ENCODE data around the gene FAAP24.
"Not testable (repeated sequence)": the region's sequence is repeated elsewhere in the genome, so short reads cannot be mapped to it uniquely, and the experiment has no call there.

Gene FAAP24

DNA sequence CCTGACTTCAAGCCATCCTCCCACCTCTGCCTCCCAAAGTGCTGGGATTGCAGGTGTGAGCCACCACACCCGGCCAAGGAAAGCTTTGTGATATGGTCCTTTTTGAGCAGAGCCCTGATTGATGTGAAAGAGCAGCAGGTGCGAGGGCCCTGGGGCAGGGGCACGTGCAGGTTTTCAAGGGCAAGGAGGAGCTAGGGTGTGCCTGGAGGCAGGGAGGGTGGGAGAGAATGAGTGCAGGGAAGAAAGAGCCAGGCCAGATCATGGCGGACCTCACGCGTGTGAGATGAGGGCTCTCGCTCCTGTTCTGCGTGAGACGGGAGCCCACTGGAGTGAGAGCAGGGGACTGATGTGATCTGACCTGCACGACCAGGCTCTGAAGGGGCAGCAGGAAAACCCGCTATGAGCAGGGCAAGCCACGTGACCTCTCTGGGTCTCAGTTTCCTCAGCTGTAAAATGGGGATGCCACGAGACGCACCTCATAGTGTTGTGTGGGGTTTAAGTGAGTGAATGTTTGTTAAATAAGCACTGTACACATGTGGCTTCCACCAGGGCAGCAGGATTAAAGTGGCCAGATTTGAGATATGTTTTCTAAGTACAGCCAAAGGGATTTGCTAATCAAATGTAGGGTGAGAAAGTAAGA is 25.8 kb downstream of the FAAP24 start:
- in situ Hi-C loops (cut with HindIII; ENCODE audit: low sequenced_read_pairs): no loop called here

DNA sequence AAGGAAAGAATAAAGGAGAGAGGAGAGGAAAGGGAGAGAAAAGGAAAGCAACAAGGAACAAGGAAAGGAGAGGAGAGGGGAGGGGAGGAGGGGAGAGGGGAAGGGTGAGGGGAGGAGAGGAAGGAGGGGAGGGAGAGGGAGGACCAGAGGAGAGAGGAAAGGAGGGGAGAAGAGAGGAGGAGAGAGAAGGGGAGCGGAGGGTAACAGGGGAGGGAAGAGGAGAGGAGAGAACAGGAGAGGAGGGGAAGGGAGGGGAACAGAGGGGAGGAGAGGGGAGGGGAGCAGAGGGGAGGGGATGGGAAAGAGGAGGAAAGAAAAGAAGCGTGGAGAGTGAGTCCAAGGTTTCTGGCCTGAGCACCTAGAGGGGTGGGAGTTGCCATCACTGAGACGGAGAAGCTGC is 26.7 kb downstream of the FAAP24 start:
- in situ Hi-C loops (cut with HindIII; ENCODE audit: low sequenced_read_pairs): no loop called here

DNA sequence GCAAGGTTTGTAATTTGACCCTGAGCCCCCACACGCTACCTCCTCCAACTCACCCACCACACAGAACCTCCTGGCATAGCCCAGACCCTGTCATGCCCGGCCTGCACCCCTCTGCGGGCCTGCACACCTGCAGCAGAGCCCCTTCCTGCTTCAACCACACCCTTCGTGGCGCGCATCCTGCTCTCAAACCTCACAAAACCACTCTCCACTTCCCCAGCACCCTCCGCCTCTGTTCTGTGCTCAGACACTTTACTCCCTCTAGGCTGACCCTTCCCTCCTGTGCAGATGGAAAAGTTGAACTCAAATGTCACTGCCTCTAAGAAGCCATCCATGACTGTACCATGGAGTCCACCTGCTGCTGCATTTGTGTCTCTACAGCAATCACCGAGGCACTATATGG is 28.5 kb downstream of the FAAP24 start:
- in situ Hi-C loops (cut with HindIII; ENCODE audit: low sequenced_read_pairs): no loop called here

DNA sequence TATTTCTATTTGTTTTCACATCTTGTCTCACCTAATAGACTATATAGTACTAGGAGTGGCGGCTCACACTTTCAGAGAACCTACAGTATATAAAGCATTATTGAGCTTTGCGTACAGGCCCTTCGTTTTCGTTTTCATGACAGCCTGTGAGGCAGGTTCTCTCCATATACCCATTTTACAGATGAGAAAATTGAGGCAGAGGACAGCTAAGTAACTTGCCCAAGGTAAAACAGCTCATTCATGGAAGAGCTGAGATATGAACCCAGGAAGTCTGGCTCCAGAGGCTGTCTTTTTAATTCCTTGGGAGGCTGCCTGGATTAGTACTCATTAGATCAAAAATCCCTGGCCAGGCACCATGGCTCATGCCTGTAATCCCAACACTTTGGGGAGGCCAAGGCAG is 28.9 kb downstream of the FAAP24 start:
- in situ Hi-C loops (cut with HindIII; ENCODE audit: low sequenced_read_pairs): no loop called here

DNA sequence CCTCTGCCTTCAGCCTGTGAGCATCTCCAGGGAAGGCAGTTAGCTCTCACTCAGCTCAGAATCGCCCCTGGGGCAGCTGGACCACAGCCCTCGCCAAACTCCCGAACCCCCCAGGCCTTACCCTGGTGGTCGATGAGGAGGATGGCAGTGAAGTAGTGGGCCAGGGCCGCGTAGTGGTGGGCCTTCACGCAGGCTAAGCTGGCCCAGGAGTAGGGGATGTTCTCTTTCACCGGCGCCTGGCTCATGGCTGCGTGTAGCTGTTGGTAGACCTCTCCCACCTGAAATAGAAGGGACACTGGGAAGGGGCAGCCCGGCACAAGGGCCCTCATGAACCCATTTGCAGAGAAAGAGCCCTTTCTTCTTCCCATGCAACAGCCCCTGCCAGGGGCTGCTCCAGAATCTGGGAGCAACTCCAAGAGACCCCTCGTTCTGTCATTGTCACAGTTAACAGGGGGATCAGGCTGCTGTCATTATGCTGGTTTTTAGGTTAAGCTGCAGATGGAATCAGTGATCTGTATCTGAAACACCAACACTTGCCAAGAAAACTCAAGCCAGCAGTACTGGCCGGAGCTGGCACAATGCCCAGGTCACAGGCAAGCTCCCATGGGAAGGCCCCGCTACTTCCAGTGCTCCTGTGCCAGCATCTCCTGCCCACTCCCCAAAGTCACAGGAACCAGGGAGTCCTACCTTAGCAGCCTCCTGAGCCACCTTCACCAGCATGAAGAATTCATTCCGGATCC is 30.3 kb downstream of the FAAP24 start:
- in situ Hi-C loops (cut with HindIII; ENCODE audit: low sequenced_read_pairs): not testable (repeated sequence)

DNA sequence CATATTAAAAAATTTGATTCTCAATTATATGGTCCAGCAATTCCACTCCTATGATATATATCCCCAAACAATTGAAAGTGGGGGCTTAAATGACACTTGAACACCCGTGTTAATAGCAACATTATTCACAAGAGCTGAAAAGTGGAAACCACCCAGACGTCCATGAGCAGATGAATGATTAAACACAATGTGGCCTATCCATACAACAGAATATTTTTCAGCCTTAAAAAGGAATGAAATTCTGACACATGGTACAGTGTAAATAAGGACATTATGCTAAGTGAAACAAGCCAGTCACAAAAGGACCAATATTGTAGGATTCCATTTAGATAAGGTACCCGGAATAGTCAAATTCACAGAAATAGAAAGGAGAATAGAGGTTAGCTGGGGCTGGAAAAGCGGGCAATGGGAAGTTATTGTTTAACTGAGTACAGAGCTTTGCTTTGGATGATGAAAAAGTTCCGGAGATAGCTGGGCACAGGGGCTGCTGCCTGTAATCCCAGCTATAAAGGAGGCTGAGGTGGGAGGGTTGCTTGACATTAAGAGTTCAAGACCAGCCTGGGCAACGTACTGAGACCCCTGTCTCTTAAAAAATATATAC is 31.5 kb downstream of the FAAP24 start:
- in situ Hi-C loops (cut with HindIII; ENCODE audit: low sequenced_read_pairs): not testable (repeated sequence)

DNA sequence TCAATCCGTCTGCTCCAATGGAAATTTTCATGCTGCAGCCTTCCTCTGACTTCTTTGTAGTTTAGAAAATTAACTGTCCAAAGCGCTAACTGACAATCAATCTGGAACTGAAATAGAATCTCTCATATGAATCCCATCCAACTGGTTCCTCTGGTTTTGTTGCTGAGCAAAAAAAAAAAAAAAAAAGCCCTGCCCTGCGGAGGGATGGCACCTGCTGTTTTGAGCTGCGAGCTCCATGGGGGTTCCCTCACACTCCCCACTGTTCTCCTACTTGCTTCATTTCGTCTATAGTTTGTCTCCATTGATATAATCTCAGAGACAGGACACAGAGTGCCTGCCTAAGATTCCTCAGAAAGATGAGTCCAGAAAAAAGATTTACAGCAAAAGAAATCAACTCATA is 33.4 kb downstream of the FAAP24 start:
- in situ Hi-C loops (cut with HindIII; ENCODE audit: low sequenced_read_pairs): no loop called here

DNA sequence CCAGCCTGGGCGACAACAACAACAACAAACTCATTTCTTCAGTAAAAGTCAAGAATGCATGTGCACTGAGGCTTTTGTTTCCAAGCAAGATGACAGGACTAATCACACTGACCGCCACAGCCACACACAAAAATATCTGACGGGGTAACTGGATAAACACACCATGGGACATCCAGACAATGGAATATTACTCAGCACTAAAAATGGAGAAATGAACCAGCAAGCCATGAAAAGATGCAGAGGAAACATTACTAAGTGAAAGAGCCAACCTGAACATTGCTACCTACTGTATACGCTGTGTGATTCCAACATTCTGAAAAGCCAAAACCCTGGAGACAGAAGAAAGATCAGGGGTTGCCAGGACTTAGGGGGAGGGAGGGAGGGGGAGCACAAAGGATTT is 36.7 kb downstream of the FAAP24 start:
- in situ Hi-C loops (cut with HindIII; ENCODE audit: low sequenced_read_pairs): no loop called here

DNA sequence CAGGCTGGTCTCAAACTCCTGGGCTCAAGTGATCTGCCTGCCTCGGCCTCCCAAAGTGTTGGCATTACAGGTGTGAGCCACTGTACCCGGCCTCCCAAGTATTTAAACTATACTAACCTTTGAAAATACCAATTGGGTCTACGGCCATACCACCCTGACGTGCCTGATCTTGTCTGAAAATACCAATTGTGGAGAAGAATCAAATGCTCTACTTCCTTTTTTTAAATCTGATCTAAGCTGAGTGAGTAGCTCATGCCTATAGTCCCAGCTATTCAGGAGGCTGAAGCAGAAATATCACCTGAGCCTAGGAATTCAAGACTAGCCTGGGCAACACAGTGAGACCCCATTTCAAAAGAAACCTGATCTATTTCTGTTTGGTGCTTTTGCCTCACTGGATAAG is 38.8 kb downstream of the FAAP24 start:
- in situ Hi-C loops (cut with HindIII; ENCODE audit: low sequenced_read_pairs): not testable (repeated sequence)

DNA sequence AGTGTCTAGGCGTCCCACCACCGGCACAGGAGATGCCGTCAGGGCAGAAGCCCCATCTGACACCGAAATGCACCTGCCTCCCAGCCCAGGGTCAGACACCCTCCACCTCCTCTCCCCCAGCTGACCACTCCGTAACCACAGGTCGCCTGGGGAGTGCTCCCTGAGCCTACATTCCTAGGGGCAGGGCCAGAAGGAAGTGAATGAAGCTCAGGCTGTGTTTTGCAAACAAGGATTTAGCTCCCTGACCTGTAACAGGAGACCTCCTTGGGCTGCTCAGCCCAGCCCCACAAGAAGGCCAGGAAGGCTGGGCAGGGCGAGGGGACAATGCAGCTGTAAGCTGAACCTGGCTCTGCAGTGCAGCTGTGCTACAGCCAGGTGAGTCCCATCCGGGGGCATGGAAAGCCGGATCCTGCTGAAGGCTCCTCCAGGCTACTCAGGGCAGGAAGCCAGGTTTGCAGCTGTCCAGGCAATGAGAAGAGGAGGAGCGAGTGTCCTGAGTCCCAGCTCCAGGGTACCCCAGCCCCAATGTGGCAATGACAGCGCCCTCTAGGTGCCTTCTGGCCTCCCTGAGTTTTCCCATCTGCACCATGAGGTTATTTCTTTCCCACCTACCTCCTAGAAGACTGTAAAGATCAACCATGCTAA is 50.6 kb downstream of the FAAP24 start:
- in situ Hi-C loops (cut with HindIII; ENCODE audit: low sequenced_read_pairs): no loop called here

DNA sequence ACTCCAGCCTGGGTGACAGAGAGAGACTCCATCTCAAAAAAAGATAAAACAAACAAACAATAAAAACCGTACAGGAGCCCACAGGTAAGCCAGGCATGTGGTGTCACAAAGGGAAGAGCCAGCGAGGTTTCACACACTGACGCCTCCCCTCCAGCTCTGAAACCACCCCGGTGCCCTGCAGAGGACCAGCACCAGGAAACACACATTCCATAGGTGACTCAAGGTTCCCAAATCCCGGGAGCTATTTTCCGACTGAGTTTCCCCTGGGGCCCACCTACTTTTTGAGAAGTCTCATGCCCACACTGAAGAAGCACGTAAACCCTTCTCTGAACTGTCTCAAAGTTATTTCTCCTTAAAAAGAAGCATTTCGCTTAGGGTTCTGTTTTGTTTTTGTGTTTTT is 52.4 kb downstream of the FAAP24 start:
- in situ Hi-C loops (cut with HindIII; ENCODE audit: low sequenced_read_pairs): no loop called here

DNA sequence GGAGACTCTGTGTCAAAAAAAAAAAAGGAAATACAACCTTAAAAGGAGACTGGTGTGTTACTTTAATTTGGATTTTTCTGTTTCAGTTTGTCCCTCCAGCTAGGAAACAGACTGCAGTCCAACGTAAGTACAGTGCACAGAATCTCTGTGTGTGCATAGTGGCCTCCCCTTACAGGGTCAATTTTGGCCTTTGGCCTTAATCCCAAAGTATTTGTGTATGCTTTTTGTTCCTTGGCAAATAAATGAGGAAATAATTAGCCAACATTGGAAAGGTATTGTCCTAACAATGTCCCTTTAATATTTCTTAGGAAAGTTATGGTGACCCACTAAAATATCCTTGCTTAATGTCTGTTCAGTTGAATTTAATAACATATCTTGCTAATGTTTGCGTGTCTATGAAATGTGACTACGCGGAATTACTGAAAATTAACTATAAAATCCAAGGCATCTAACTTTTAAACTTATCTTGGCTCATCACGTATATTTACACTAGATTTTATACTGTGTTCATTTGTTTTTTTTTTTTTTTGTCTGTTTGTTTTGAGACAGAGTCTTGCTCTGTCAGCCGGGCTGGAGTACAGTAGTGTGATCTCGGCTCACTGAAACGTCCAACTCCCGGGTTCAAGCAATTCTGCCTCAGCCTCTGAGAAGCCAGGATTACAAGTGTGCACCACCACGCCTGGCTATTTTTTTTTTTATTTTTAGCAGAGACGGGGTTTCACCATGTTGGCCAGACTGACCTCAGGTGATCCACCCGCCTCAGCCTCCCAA is 53.6 kb downstream of the FAAP24 start:
- in situ Hi-C loops (cut with HindIII; ENCODE audit: low sequenced_read_pairs): not testable (repeated sequence)

DNA sequence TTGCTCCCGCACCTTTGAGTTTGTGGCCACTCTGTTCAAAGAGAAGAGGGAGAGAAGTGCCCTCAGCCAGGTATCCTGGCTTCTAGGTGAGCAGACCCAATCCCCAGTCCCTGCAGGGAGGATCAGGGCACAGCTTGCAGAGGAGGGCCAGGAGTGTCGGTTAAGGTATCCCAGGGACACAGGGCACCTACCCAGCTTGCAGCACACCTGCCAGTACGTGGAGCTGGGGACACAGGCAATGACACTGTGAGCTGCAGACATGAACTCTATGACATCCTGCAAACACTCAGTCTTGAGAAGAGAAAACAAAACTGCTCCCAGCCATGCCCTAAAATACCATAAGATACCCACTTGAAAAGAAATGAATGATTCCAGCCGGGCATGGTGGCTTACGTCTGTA is 54.6 kb downstream of the FAAP24 start:
- in situ Hi-C loops (cut with HindIII; ENCODE audit: low sequenced_read_pairs): not testable (repeated sequence)

All from DLD1 (cell line).